Activated naive CD8-positive, alpha-beta T cell treated with anti-CD3 and anti-CD28 coated beads, Interleukin-2, amount 10 ng/mL, durations not matched to agents 7 days and 5 days (primary cell): ENCODE data around the gene SOCS3. TPM values are rescaled to one million over a fixed set of nuclear protein-coding genes. Genes with fewer than 3 reads are reported as not detected.

Experiments
- ATAC-seq: fragments of 150-1000 bp; cut with Tn5 transposase; one replicate; pipeline ENCODE4 v1.10.0; 2021; ENCODE audit warnings: low read depth, moderate library complexity
- POLR2A ChIA-PET: fragments of 350-600 bp; sonication (Branson Sonifier 250); formaldehyde crosslinking; loops from one replicate; lab custom pipeline; 2021; ENCODE audit warnings: antibody characterized with exemption; lab: Charles Lee
- DNase-seq: peaks from one replicate; pipeline ENCODE4 v3.0.0; 2021
- H3K27ac Mint-ChIP-seq: one replicate; pipeline ENCODE4 v1.8.0; 2022; ENCODE audit warnings: mild to moderate bottlenecking, mixed read lengths
- H3K27me3 Mint-ChIP-seq: one replicate; pipeline ENCODE4 v1.8.0; 2022; ENCODE audit warnings: mild to moderate bottlenecking, moderate library complexity, mixed read lengths
- H3K36me3 Mint-ChIP-seq: one replicate; pipeline ENCODE4 v1.8.0; 2021; ENCODE audit warnings: mild to moderate bottlenecking, mixed read lengths
- H3K4me1 Mint-ChIP-seq: one replicate; pipeline ENCODE4 v1.8.0; 2021; ENCODE audit warnings: mixed read lengths
- H3K4me3 Mint-ChIP-seq: one replicate; pipeline ENCODE4 v1.8.0; 2022; ENCODE audit warnings: mild to moderate bottlenecking, moderate library complexity, mixed read lengths
- H3K9me3 Mint-ChIP-seq: one replicate; pipeline ENCODE4 v1.8.0; 2021; ENCODE audit warnings: mixed read lengths
- total RNA-seq, 2 experiments: library from RNA; stranded (reverse); gene quantifications; one replicate each; pipeline ENCODE4 v1.2.3, GENCODE V29; 2021

Gene SOCS3
- total RNA-seq, 2 experiments from 2014 or later = 6.6 to 6.7 TPM

DNA sequence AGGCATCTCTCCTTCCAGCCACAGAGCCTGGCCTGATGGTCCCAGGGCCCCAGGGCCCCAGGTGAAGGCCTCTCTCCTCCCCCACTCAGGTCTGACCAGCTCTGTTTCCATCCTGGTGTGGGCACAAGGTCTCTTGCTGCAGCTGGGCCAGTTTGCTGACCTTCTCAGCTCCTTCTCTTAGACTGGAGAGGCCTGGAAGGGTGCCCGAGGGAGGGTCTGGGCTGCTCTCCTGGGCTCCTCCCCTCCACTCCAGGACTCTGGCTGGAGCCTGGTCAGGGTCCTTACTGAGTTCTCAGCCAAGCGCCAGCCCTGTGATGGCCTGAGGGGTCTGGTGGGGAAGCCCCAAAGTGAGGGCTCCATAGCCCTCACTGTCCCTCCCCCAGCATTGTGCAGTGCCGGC lies 12.4 kb downstream of the SOCS3 start:
- no peak overlapping the region for H3K27ac Mint-ChIP-seq
- no peaks in the 10 kb centered on the region for H3K9me3 Mint-ChIP-seq
- DNase-seq (no peak), ATAC-seq (no peak)
- H3K36me3 Mint-ChIP-seq = no peaks in the 10 kb centered on the region
- H3K4me1 Mint-ChIP-seq = peaks cover 44% of the 10 kb centered on the region
- H3K27me3 Mint-ChIP-seq = peaks cover 13% of the 10 kb centered on the region
- no peak overlapping the region for H3K4me3 Mint-ChIP-seq
- POLR2A ChIA-PET = interaction anchor here (1.1 kb wide), 1 partner anchor 13 kb away, joined by 3 read pairs; the partner anchor contains the start of gene SOCS3

GRCh38 chr17:78346605-78347250 lies 13.1 kb downstream of the SOCS3 start:
- ATAC-seq (no peak), DNase-seq (no peak)
- POLR2A ChIA-PET = interaction anchor here (1.1 kb wide), 1 partner anchor 13 kb away, joined by 3 read pairs; the partner anchor contains the start of gene SOCS3
- Mint-ChIP-seq H3K4me1 (peaks cover 40% of the 10 kb centered on the region), H3K36me3 (no peaks in the 10 kb centered on the region), H3K27me3 (peaks cover 14% of the 10 kb centered on the region), H3K4me3 (no peak overlapping the region), H3K9me3 (no peaks in the 10 kb centered on the region), H3K27ac (peak overlapping the region; percentile 64)

DNA sequence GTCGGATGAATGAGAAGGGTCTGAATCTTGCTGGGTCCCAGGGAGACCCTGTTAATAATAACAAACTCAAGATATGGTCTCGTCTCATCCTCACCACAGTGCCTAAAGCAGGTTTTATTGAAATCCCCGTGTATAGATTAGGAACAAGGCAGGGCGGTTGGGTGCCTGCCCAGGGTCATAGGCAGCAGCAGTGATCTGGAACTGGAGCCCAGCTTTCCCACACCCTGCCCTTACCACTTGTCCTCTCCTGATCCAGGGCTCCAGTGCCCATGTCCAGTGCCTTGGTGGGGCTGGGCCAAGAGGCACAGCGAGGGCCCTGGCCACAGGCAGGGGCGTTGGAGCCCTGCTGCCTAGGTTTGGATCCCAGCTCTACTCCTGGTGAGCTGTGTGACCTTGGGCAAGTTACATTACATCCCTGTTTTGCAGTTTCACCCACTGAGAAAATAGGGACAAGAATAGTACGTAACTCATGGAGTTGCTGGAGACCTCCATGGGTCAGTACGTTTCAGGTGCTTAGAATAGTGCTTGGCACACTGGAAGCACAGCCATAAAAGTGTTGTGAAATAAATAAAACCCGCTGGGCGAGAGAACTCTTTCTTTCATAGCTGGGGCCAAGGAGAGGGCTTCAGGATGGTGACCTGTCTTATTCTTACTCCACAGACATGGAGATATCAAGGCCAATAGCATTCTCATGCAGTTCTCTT lies 13.9 kb downstream of the SOCS3 start:
- H3K4me1 Mint-ChIP-seq = peaks cover 40% of the 10 kb centered on the region
- DNase-seq = no peak
- no peaks in the 10 kb centered on the region for H3K36me3 Mint-ChIP-seq
- peaks cover 14% of the 10 kb centered on the region for H3K27me3 Mint-ChIP-seq
- H3K9me3 Mint-ChIP-seq = no peaks in the 10 kb centered on the region
- no peak for ATAC-seq
- H3K27ac Mint-ChIP-seq = peak overlapping the region; percentile 31
- no peak overlapping the region for H3K4me3 Mint-ChIP-seq
- POLR2A ChIA-PET = interaction anchor here (0.8 kb wide), 1 partner anchor 10 kb away, joined by 3 read pairs; no protein-coding TSS in a partner anchor

GRCh38 chr17:78345172-78345571 lies 14.7 kb downstream of the SOCS3 start:
- H3K4me1 Mint-ChIP-seq = peaks cover 35% of the 10 kb centered on the region
- DNase-seq = no peak
- H3K9me3 Mint-ChIP-seq = no peaks in the 10 kb centered on the region
- no peak overlapping the region for H3K4me3 Mint-ChIP-seq
- no peak for ATAC-seq
- H3K27ac Mint-ChIP-seq = no peak overlapping the region
- POLR2A ChIA-PET = interaction anchor here (1.4 kb wide), 1 partner anchor 57 kb away, joined by 3 read pairs; no protein-coding TSS in a partner anchor
- peaks cover 18% of the 10 kb centered on the region for H3K27me3 Mint-ChIP-seq
- no peaks in the 10 kb centered on the region for H3K36me3 Mint-ChIP-seq

DNA sequence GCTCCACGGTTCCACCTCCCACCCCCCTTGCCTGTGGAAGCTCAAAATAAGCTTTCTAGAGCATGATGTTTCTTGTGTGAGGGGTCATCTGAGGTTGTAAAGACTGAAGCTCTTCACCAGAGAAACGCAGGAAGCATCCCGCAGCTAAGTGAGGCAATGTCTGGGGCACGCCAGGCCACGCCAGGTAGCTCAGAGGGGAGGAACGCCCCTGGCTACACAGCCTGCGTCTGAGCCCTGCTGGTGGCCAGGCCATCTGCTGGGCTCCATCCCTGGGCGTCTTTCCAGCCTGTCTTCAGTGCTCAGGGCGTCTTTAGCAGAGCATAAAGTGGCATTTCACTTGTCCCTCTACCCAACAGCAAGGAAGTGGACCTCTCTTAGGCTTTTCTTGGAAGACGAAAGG lies 15.2 kb downstream of the SOCS3 start:
- no peak overlapping the region for H3K4me3 Mint-ChIP-seq

DNA sequence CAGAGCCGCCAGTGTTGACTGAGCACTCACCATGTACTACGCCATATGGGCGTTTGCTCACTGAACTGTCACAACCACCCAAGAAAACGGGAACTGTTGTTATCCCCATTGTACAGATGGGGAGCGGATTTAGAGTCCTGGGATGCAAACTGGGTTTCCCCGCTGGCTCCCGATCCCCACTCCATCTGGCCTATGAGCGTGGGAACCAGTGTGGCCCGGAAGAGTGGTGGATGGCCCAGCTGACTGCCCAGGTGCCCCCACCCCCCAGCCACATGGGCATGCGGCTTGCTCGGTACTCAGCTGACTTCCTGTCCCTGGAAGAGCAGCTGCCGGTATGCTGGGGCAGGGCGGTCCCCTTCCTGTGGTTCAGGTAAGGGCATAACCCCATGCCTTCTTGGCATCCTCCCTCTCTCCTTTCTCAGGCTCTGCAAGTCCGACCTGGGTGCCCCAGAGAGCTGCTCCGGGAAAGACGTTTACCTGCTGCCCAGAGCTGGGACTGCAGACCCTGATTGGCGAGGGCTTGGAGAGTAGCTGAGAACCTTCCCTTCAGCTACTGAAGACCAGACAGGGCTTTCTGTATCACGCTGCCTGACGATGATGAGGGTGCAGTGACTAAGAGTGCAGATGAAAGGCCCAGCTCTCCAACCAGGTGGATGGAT lies 16.2 kb downstream of the SOCS3 start:
- Mint-ChIP-seq H3K4me1 (peaks cover 29% of the 10 kb centered on the region), H3K9me3 (no peaks in the 10 kb centered on the region), H3K27ac (peak overlapping the region; percentile 73), H3K4me3 (peak overlapping the region; percentile 63), H3K36me3 (no peaks in the 10 kb centered on the region), H3K27me3 (peaks cover 21% of the 10 kb centered on the region)
- POLR2A ChIA-PET = interaction anchor here (0.5 to 2.7 kb wide), 10 partner anchors 9 to 213 kb away, joined by 3 to 18 read pairs (median 4); partner anchors contain the start of genes SOCS3 and TMC8
- peak; percentile 92 for ATAC-seq
- DNase-seq = peak; percentile 79

More for the DNA sequence above, 15.2 kb downstream of the SOCS3 start:
- no peak for DNase-seq
- Mint-ChIP-seq H3K36me3 (no peaks in the 10 kb centered on the region), H3K9me3 (no peaks in the 10 kb centered on the region), H3K27me3 (peaks cover 19% of the 10 kb centered on the region), H3K27ac (no peak overlapping the region), H3K4me1 (peaks cover 32% of the 10 kb centered on the region)
- POLR2A ChIA-PET = interaction anchor here (0.7 to 2.7 kb wide), 7 partner anchors 10 to 56 kb away, joined by 3 to 18 read pairs (median 4); partner anchors contain the start of gene SOCS3
- ATAC-seq = no peak

GRCh38 chr17:78343187-78343542 lies 16.7 kb downstream of the SOCS3 start:
- Mint-ChIP-seq H3K4me3 (peak overlapping the region; percentile 63), H3K27ac (peak overlapping the region; percentile 73), H3K36me3 (no peaks in the 10 kb centered on the region), H3K27me3 (peaks cover 21% of the 10 kb centered on the region), H3K4me1 (peaks cover 27% of the 10 kb centered on the region), H3K9me3 (no peaks in the 10 kb centered on the region)
- no peak for DNase-seq
- POLR2A ChIA-PET = interaction anchor here (1.2 to 2.7 kb wide), 3 partner anchors 8 to 213 kb away, joined by 4 to 18 read pairs (median 9); partner anchors contain the start of genes SOCS3 and TMC8
- ATAC-seq = peak; percentile 22

- Mint-ChIP-seq H3K36me3 (no peaks in the 10 kb centered on the region), H3K27me3 (peaks cover 21% of the 10 kb centered on the region), H3K9me3 (no peaks in the 10 kb centered on the region), H3K27ac (peak overlapping the region; percentile 73), H3K4me3 (peak overlapping the region; percentile 63), H3K4me1 (peaks cover 25% of the 10 kb centered on the region)
- ATAC-seq (no peak), DNase-seq (no peak)
- POLR2A ChIA-PET = interaction anchor here (0.9 to 2.7 kb wide), 4 partner anchors 8 to 28 kb away, joined by 3 to 18 read pairs (median 6); partner anchors contain the start of gene SOCS3
These were observed 17.3 kb downstream of the SOCS3 start for GRCh38 chr17:78342449-78343186.

- Mint-ChIP-seq H3K4me3 (no peak overlapping the region), H3K4me1 (peaks cover 22% of the 10 kb centered on the region), H3K27ac (no peak overlapping the region), H3K9me3 (no peaks in the 10 kb centered on the region), H3K27me3 (peaks cover 21% of the 10 kb centered on the region), H3K36me3 (no peaks in the 10 kb centered on the region)
- no peak for ATAC-seq
- no peak for DNase-seq
- POLR2A ChIA-PET = interaction anchor here (0.7 to 2.7 kb wide), 4 partner anchors 14 to 28 kb away, joined by 3 to 18 read pairs (median 3); partner anchors contain the start of gene SOCS3
These were observed 18.1 kb downstream of the SOCS3 start for GRCh38 chr17:78341559-78342448.

GRCh38 chr17:78340183-78340955 lies 19.5 kb downstream of the SOCS3 start:
- Mint-ChIP-seq H3K27ac (no peak overlapping the region), H3K9me3 (no peaks in the 10 kb centered on the region), H3K4me1 (peaks cover 21% of the 10 kb centered on the region), H3K27me3 (peaks cover 22% of the 10 kb centered on the region), H3K4me3 (no peak overlapping the region), H3K36me3 (no peaks in the 10 kb centered on the region)
- DNase-seq = no peak
- POLR2A ChIA-PET = interaction anchor here (1.1 kb wide), 1 partner anchor 20 kb away, joined by 3 read pairs; the partner anchor contains the start of gene SOCS3
- ATAC-seq = no peak

GRCh38 chr17:78338486-78339259 lies 21.2 kb downstream of the SOCS3 start:
- Mint-ChIP-seq H3K27ac (no peak overlapping the region), H3K9me3 (no peaks in the 10 kb centered on the region), H3K27me3 (peaks cover 27% of the 10 kb centered on the region), H3K36me3 (no peaks in the 10 kb centered on the region), H3K4me1 (peaks cover 18% of the 10 kb centered on the region), H3K4me3 (no peak overlapping the region)
- no peak for ATAC-seq
- POLR2A ChIA-PET = no interaction called here
- no peak for DNase-seq
